Mucosa of rectum (tissue), 2 donors: ENCODE data around the gene TNFSF13.

Experiments
- H3K27ac ChIP-seq, 2 donors: one replicate each; pipeline ENCODE4 v1.7.0; 2013; ENCODE audit warnings: inconsistent platforms in 2 of 2, low read depth in 2 of 2, low read length in 2 of 2
- H3K27me3 ChIP-seq, 2 donors: one replicate each; pipeline ENCODE4 v1.7.0; 2013; ENCODE audit warnings: low read length in 2 of 2; ENCODE audit not compliant: control insufficient read depth in 2 of 2, insufficient read depth in 2 of 2
- H3K36me3 ChIP-seq, 2 donors: one replicate each; pipeline ENCODE4 v1.7.0; 2013; ENCODE audit warnings: low read length in 2 of 2; ENCODE audit not compliant: control insufficient read depth in 2 of 2, insufficient read depth in 2 of 2
- H3K4me1 ChIP-seq, 2 donors: one replicate each; pipeline ENCODE4 v1.7.0; 2013; ENCODE audit warnings: low read length in 2 of 2, mild to moderate bottlenecking in 1 of 2; ENCODE audit not compliant: control insufficient read depth in 2 of 2, insufficient read depth in 2 of 2
- H3K4me3 ChIP-seq, 2 donors: one replicate each; pipeline ENCODE4 v1.7.0; 2013; ENCODE audit warnings: low read length in 2 of 2
- H3K9ac ChIP-seq, 2 donors: one replicate each; pipeline ENCODE4 v1.7.0; 2013; ENCODE audit warnings: low read length in 2 of 2, low read depth in 1 of 2, mild to moderate bottlenecking in 1 of 2
- H3K9me3 ChIP-seq, 2 donors: one replicate each; pipeline ENCODE4 v1.7.0; 2013; ENCODE audit warnings: low read length in 2 of 2; ENCODE audit not compliant: control insufficient read depth in 2 of 2
- donor health status: healthy.
- donor health status: Normal muscosa, but diverticular disease.

Gene TNFSF13

GRCh38 chr17:7582396-7583252, 24.1 kb downstream of the TNFSF13 start:
- Histone ChIP-seq H3K4me3 (peak overlapping the region; percentile 89 to 96), H3K27me3 (no peaks in the 10 kb centered on the region), H3K9ac (peak overlapping the region; percentile 52 to 94), H3K4me1 (peaks cover 34 to 37% of the 10 kb centered on the region in 2 donors), H3K9me3 (no peaks in the 10 kb centered on the region), H3K36me3 (peaks cover 25% of the 10 kb centered on the region in 2 donors), H3K27ac (peak overlapping the region; percentile 97 to 99)

GRCh38 chr17:7583253-7584109, 24.9 kb downstream of the TNFSF13 start, which contains the start of gene MPDU1:
Gene MPDU1 (plus strand): TSS chr17:7583852. CDS start chr17:7583863, 11 bp downstream.
- peak within 1 kb of the TSS; percentile 94 to 96 for H3K9ac ChIP-seq
- H3K4me3 ChIP-seq: peak within 1 kb of the TSS; percentile 89 to 96
- peaks cover 34 to 40% of the 10 kb centered on the region in 2 donors for H3K4me1 ChIP-seq
- peaks cover 23% of the 10 kb centered on the region in 2 donors for H3K36me3 ChIP-seq
- no peaks in the 10 kb centered on the region for H3K27me3 ChIP-seq
- H3K9me3 ChIP-seq: no peaks in the 10 kb centered on the region
- peak within 1 kb of the TSS; percentile 97 to 99 for H3K27ac ChIP-seq

- Histone ChIP-seq H3K36me3 (peaks cover 17 to 22% of the 10 kb centered on the region in 2 donors), H3K9me3 (no peaks in the 10 kb centered on the region), H3K9ac (peak overlapping the region in 1 of 2 donors; percentile 8), H3K27ac (no peak overlapping the region), H3K4me3 (peak overlapping the region in 1 of 2 donors; percentile 15), H3K4me1 (peaks cover 20 to 26% of the 10 kb centered on the region in 2 donors), H3K27me3 (no peaks in the 10 kb centered on the region)
These were observed 28.3 kb downstream of the TNFSF13 start for GRCh38 chr17:7586673-7587419.

- H3K27me3 ChIP-seq: no peaks in the 10 kb centered on the region
- H3K9ac ChIP-seq: no peak overlapping the region
- no peak overlapping the region for H3K4me3 ChIP-seq
- no peak overlapping the region for H3K27ac ChIP-seq
- peaks cover 17 to 20% of the 10 kb centered on the region in 2 donors for H3K4me1 ChIP-seq
- H3K36me3 ChIP-seq: peaks cover 24 to 29% of the 10 kb centered on the region in 2 donors
- H3K9me3 ChIP-seq: no peaks in the 10 kb centered on the region
These were observed 29.0 kb downstream of the TNFSF13 start for GRCh38 chr17:7587420-7588151.

GRCh38 chr17:7588553-7589203, 30.1 kb downstream of the TNFSF13 start:
- Histone ChIP-seq H3K27me3 (no peaks in the 10 kb centered on the region), H3K9ac (peak overlapping the region; percentile 32 to 50), H3K4me3 (peak overlapping the region; percentile 31 to 37), H3K4me1 (peaks cover 8 to 11% of the 10 kb centered on the region in 2 donors), H3K27ac (peak overlapping the region in 1 of 2 donors; percentile 43), H3K9me3 (no peaks in the 10 kb centered on the region), H3K36me3 (peaks cover 33 to 40% of the 10 kb centered on the region in 2 donors)

- peak overlapping the region; percentile 31 to 45 for H3K4me3 ChIP-seq
- peak overlapping the region; percentile 32 to 50 for H3K9ac ChIP-seq
- peaks cover 6 to 11% of the 10 kb centered on the region in 2 donors for H3K4me1 ChIP-seq
- H3K27me3 ChIP-seq: no peaks in the 10 kb centered on the region
- H3K27ac ChIP-seq: peak overlapping the region in 1 of 2 donors; percentile 43
- peaks cover 40 to 46% of the 10 kb centered on the region in 2 donors for H3K36me3 ChIP-seq
- no peaks in the 10 kb centered on the region for H3K9me3 ChIP-seq
These were observed 30.8 kb downstream of the TNFSF13 start for GRCh38 chr17:7589204-7589868.

- H3K4me3 ChIP-seq: peak within 1 kb of the TSS; percentile 31 to 45
- H3K9me3 ChIP-seq: no peaks in the 10 kb centered on the region
- no peaks in the 10 kb centered on the region for H3K27me3 ChIP-seq
- H3K9ac ChIP-seq: peak within 1 kb of the TSS; percentile 32 to 50
- H3K36me3 ChIP-seq: peaks cover 45 to 54% of the 10 kb centered on the region in 2 donors
- H3K27ac ChIP-seq: peak within 1 kb of the TSS in 1 of 2 donors; percentile 43
- H3K4me1 ChIP-seq: peaks cover 4 to 11% of the 10 kb centered on the region in 2 donors
These were observed 31.5 kb downstream of the TNFSF13 start, which contains the start of gene SOX15 for GRCh38 chr17:7589891-7590691. Gene SOX15 (minus strand): TSS chr17:7590094. CDS start chr17:7589676, 418 bp downstream.

- no peaks in the 10 kb centered on the region for H3K9me3 ChIP-seq
- no peak overlapping the region for H3K27ac ChIP-seq
- peaks cover 4 to 11% of the 10 kb centered on the region in 2 donors for H3K4me1 ChIP-seq
- peaks cover 52 to 60% of the 10 kb centered on the region in 2 donors for H3K36me3 ChIP-seq
- no peaks in the 10 kb centered on the region for H3K27me3 ChIP-seq
- no peak overlapping the region for H3K4me3 ChIP-seq
- H3K9ac ChIP-seq: no peak overlapping the region
These were observed 32.2 kb downstream of the TNFSF13 start for GRCh38 chr17:7590743-7591142.
